ENCODE results near the gene NOL3. TPM values are rescaled to one million over a fixed set of nuclear protein-coding genes. Genes with fewer than 3 reads are reported as not detected.
"Not testable (repeated sequence)": the region's sequence is repeated elsewhere in the genome, so short reads cannot be mapped to it uniquely, and the experiment has no call there.

The NOL3 gene
- total RNA-seq = 10 to 100 TPM; 16.2 to 34.9 TPM
- polyA plus RNA-seq (ENCODE audit: insufficient read depth, low read depth, low replicate concordance) = 11.8 TPM
- long read RNA-seq, donor 1, partial matches to known transcripts = 0 of 2 reads
- long read RNA-seq, donor 1, other reads (novel, unspliced or antisense) = 0 of 2 reads
- long read RNA-seq, donor 2 = 0 reads

DNA sequence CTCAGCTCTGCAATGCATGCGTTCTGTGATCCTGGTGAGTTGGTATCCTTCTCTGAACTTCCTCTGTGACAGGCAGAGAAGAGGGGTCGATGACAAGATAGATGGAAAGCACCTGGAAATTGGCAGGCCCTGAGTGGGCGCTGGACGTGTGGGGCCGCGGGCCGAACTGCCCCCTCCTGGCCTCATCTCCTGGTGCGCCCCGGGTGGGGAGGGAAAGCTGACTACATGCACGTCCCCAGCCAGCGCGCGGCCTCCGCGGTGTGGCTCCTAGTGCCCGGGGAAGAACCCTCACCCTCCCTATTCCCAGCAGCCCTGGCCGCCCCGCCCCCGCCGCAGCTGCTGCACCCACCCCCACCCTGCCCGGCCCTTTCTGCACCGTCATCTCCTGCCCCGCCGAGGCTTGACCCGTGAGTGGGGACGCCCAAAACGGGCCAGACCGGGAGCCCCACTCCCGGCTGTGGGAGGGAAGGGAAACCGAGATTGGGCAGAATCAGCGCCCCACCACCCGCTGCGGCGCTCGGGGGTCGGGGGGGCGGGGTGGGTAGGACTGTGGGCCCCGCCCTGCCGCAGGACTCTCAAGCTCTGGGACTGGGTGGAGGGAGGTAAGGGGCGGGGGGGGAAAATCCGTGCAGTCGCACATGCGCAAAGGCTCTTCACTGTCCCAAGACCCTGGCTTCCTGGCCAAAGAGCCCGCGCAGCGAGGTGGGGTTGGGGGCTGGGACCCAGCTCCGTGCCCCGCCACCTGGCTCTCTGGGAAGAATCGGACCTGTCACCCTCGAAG is at the start of gene NOL3:
Gene NOL3 (plus strand): TSS at position 371 of the 781 bp plus-strand sequence.
- peak within 1 kb of the TSS; percentile 88 to 90 for H3K27ac ChIP-seq
- DNase-seq = peak; percentile 82
- H3K4me1 ChIP-seq = peaks cover 41% of the 10 kb centered on the region
- WGBS, 2 donors = 0 to 1% methylated on average over 11 to 27 of the region's 50 CpGs
- no peaks in the 10 kb centered on the region for H3K27me3 ChIP-seq
- no peaks in the 10 kb centered on the region for H3K9me3 ChIP-seq
- no peak for TF ChIP-seq CTCF (IDR thresholded peaks at IDR 0.05)
- no peak for TF ChIP-seq POLR2A (IDR thresholded peaks at IDR 0.05)
- peak within 1 kb of the TSS; percentile 32 to 52 for H3K4me3 ChIP-seq
- intact Hi-C loops (cut with DNase I; ENCODE audit: low total_unique reads) = no loop called here
- H3K36me3 ChIP-seq (ENCODE audit: low read depth, missing control alignments) = no peaks in the 10 kb centered on the region

GRCh38 chr16:67122799-67123198 is 47.5 kb upstream of the NOL3 start:
- H3K4me1 ChIP-seq; H3K27me3 ChIP-seq; H3K9me3 ChIP-seq; H3K4me3 ChIP-seq; H3K36me3 ChIP-seq (ENCODE audit: low read depth, missing control alignments); H3K27ac ChIP-seq; DNase-seq; intact Hi-C loops (cut with DNase I; ENCODE audit: low total_unique reads): not testable (repeated sequence)
- WGBS, 2 donors = 95 to 97% methylated on average over 5 of the region's 5 CpGs

- Histone ChIP-seq H3K4me3 (no peak overlapping the region), H3K27ac (no peak overlapping the region), H3K27me3 (no peaks in the 10 kb centered on the region), H3K4me1 (no peaks in the 10 kb centered on the region), H3K36me3 (ENCODE audit: low read depth, missing control alignments) (no peaks in the 10 kb centered on the region), H3K9me3 (no peaks in the 10 kb centered on the region)
- TF ChIP-seq CTCF (IDR thresholded peaks at IDR 0.05) (no peak), POLR2A (IDR thresholded peaks at IDR 0.05) (no peak)
- no peak for DNase-seq
- intact Hi-C loops (cut with DNase I; ENCODE audit: low total_unique reads) = no loop called here
Measured at GRCh38 chr16:67128417-67128816, 41.9 kb upstream of the NOL3 start.

DNA sequence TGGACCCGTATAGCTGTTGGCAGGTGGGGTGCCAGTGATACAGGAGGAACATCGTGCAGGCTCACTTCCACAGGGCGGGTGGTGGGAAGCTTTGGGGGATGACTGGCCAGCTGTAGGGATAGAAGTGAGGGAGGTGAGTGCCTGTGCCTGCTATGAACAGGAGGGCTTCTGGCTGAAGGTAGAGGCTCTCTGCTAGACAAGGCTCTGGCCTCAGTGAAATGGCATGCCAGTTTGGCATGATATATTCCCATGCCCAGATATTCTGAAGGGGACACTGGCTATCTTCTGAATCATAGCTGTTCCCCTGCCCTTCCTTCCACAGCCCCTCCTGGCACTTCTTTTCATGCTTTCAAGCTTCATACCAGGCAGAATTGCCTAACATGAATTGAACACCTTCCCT is 41.5 kb upstream of the NOL3 start:
- TF ChIP-seq POLR2A (IDR thresholded peaks at IDR 0.05) (no peak), CTCF (IDR thresholded peaks at IDR 0.05) (no peak)
- H3K4me1 ChIP-seq = no peaks in the 10 kb centered on the region
- H3K9me3 ChIP-seq = no peaks in the 10 kb centered on the region
- intact Hi-C loops (cut with DNase I; ENCODE audit: low total_unique reads) = no loop called here
- no peaks in the 10 kb centered on the region for H3K36me3 ChIP-seq (ENCODE audit: low read depth, missing control alignments)
- H3K4me3 ChIP-seq = no peak overlapping the region
- no peaks in the 10 kb centered on the region for H3K27me3 ChIP-seq
- no peak overlapping the region for H3K27ac ChIP-seq
- 82 to 94% methylated on average over 3 of the region's 3 CpGs for WGBS, 2 donors
- no peak for DNase-seq

DNA sequence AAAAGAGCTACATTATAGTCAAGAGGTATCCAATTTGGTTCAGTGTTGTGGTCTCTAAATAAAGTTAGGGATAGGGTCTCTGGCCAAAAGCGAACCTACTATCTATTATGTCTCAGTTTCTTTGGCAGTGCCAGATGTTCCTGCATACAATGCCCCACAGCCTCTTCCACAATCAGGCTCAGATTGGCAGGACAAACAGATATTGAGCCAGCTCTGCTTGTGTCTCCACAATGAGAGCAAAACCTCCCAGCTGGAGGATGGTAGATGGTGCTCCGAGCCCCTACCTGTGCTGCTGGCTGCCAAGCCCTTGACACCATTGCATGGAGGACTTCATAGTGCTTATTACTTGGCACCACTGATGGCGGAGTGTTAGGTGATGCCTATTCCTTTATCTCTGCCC is 40.9 kb upstream of the NOL3 start:
- 79 to 87% methylated on average over 2 to 3 of the region's 3 CpGs for WGBS, 2 donors
- no peak overlapping the region for H3K27ac ChIP-seq
- intact Hi-C loops (cut with DNase I; ENCODE audit: low total_unique reads) = no loop called here
- no peaks in the 10 kb centered on the region for H3K27me3 ChIP-seq
- no peaks in the 10 kb centered on the region for H3K36me3 ChIP-seq (ENCODE audit: low read depth, missing control alignments)
- no peaks in the 10 kb centered on the region for H3K4me1 ChIP-seq
- DNase-seq = no peak
- H3K4me3 ChIP-seq = no peak overlapping the region
- H3K9me3 ChIP-seq = no peaks in the 10 kb centered on the region
- no peak for TF ChIP-seq CTCF (IDR thresholded peaks at IDR 0.05)
- TF ChIP-seq POLR2A (IDR thresholded peaks at IDR 0.05) = no peak
